Right kidney (tissue), 9 donors: ENCODE results near the gene FAM168A.
A peak's percentile ranks its signal among the peaks of the same experiment; 100 is the strongest.

Experiments used
- DNase-seq: peaks from one replicate; pipeline ENCODE4 v3.0.0-alpha.2; 2016
- long read RNA-seq, 8 donors: transcript quantifications; one replicate each; lab custom pipeline, GENCODE V29; 2026

FAM168A gene, protein sequence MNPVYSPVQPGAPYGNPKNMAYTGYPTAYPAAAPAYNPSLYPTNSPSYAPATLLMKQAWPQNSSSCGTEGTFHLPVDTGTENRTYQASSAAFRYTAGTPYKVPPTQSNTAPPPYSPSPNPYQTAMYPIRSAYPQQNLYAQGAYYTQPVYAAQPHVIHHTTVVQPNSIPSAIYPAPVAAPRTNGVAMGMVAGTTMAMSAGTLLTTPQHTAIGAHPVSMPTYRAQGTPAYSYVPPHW
- long read RNA-seq, donor 1, partial matches to known transcripts, result 10 of 12 reads
- long read RNA-seq, donor 1, other reads (novel, unspliced or antisense), result 0 of 12 reads
- long read RNA-seq, donor 2, partial matches to known transcripts, result 0 of 1 reads
- long read RNA-seq, donor 2, other reads (novel, unspliced or antisense), result 0 of 1 reads
- long read RNA-seq, donor 3, partial matches to known transcripts, result 0 of 3 reads
- long read RNA-seq, donor 3, other reads (novel, unspliced or antisense), result 0 of 3 reads
- long read RNA-seq, donor 4, partial matches to known transcripts, result 10 of 13 reads
- long read RNA-seq, donor 4, other reads (novel, unspliced or antisense), result 0 of 13 reads
- long read RNA-seq, donor 5, partial matches to known transcripts, result 0 of 2 reads
- long read RNA-seq, donor 5, other reads (novel, unspliced or antisense), result 0 of 2 reads
- long read RNA-seq, donor 6, partial matches to known transcripts, result 7 of 8 reads
- long read RNA-seq, donor 6, other reads (novel, unspliced or antisense), result 0 of 8 reads
- long read RNA-seq, donor 7, transcript FAM168A-202 (8 exons, 1,767 nt), result major isoform, 8 of 38 reads
- long read RNA-seq, donor 7, partial matches to known transcripts, result 29 of 38 reads
- long read RNA-seq, donor 7, other reads (novel, unspliced or antisense), result 0 of 38 reads
- long read RNA-seq, donor 8, partial matches to known transcripts, result 0 of 3 reads
- long read RNA-seq, donor 8, other reads (novel, unspliced or antisense), result 0 of 3 reads

DNA sequence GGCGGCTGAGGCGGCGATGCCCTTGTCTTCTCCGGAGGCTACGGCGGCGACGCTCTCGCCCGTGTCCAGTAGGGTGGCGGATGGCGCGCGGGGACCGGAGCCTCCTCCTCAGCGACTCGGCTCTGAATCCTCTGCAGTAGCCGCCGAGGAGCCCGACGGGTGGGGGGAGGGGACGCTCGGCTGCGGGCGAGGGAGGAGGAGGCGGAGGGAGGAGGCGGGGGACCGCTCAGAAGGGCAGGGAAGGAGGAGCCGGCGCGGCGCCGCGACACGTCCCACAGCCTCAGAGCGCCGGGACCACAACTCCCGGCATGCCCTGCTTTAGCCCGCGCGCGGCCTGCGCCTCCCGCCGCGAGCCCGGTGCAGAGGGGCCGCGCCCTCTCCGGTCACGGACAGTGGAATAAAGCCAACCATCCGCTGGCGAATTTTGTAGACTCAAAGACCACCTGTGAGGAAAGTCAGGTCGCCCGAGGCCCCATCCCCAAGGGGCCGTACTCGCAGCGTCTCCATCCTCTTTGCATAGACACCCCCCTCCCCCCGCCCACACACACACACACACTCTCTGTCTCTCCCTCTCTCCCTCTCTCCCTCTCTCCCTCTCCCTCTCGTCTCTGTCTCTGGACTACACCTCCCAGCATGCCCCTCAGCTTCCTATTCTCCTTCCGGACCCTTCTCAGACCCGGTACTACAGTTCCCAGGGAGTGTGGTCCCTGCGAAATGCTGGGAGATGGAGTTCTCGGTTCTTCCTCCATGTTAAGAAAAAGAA, at the start of gene FAM168A:
Gene FAM168A, minus strand, starts transcription at position 157 of the 763 bp plus-strand sequence. CDS start 129,638 bp downstream, outside the sequence.
- DNase-seq, result peak; percentile 100

DNA sequence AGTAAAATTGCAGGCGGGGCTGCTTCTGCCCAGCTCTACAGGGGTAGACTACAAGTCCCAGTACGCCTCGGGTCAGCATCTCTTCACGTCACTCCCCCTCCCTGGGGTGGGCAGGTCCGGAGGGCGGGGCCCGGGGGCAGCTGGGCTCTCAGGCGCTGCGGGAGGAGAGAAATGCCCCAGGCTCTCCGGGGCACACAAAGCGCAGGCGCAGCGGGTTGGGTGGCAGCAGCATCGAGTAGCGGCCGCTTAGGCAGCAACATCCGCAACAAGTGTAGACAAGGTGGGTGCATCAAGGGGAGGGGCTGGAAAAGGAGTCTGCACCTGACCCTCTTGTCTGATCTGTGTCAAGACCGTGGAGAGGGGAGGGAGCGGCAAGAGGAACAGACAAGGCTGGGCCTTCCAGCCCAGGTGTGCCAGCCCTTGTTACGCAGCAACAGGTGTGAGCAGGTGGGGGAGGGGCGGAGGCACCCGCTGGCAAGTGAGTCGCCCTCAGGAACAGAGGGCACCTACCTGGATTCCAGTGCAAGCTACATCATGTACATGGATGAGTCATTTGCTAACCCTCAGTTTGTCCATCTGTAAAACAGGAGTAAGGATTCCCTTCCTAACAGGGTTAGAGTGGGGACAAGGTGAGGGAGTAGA, 49.7 kb upstream of the FAM168A start:
- peak; percentile 68 for DNase-seq

DNA sequence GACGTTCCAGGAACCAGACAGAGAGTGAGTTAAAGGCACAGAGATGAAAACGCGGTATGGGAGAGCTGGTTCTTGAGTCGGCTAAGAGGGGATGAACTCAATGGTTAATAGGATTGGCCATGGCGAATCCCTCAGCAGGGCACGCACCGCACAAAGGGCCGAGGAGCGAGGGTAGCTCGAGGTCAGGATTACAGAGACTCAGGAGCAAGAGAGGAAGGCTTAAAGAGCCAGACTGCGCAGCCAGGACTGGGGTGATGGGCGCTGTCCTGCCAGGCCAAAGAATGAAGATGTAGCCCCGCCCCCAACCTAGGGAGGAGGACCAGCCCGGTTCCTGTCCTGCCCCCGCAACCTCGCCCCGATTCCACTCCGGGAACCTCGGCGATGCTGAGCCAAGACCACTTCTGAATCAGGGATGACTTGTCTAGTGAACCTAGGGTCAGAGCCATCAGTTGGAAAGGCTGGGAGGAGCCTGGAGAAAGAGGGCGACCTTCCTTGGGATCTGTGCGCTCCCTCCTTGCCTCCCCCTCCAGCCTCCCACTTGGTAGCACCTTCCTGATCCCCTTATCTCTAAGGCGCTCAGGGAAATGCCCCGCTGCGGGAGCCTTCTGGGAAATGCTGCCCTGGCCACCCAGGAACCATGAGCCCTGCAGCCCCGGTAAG, 48.2 kb upstream of the FAM168A start, which contains the start of gene PLEKHB1:
Gene PLEKHB1, plus strand, starts transcription at position 610 of the 660 bp plus-strand sequence. Its CDS starts 28 bp downstream, at position 638.
- peak; percentile 41 for DNase-seq

DNA sequence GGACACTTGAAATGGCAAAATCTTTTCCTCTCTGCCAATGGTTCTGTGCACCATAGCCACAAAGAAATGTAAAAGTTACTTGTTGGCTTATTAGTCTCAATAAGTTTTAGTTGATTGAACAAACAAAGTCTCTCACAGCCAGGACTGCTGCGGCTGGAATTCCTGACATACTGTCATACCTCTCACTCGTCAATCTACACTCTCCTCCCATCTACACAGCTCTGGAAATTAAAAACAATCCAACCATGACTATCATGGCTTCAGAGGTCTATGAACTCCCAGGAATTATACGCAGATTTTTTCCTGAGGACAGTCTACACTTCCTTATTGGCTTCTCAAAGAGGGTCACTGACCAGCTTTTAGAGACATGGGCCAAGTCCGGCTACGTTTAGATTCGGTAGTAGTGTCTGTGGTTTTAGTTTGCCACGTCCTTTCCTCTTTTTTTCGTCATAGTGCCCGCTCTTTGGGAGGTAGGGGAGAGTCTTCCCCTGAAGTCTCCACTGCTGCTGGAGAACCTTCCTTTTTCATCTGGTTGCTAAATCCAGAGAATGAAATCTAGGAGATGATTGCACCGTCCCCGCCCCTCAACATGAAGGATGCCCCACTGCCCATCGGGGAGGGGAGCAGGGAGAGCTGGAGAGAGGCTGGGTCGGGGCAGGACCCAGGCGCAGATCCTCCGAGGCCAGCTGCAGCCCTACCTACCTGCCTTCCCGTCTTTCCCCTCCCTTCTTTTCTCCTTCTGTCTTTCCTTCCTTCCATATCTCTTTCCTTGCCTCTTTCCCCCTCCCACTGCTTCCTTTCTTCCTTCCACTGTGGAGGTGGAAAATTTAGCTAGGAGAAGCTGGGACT, 47.4 kb upstream of the FAM168A start:
- no peak for DNase-seq

DNA sequence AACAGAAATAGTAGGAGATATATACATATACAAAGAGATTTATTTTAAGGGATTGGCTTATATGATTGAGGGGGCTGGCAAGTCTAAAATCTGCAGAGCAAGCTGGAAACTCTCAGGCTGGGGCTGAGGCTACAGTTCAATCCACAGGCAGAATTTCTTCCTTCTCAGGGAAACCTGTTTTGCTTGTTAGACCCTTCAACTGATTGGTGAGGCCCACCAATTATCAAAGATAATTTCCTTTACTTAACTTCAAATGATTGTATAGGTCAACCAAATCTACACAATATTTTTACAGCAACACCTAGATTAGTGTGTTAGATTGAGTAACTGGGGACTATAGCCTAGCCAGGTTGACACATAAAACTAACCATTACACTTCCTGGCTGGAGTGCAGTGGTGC, 43.8 kb upstream of the FAM168A start:
- DNase-seq, result no peak

DNA sequence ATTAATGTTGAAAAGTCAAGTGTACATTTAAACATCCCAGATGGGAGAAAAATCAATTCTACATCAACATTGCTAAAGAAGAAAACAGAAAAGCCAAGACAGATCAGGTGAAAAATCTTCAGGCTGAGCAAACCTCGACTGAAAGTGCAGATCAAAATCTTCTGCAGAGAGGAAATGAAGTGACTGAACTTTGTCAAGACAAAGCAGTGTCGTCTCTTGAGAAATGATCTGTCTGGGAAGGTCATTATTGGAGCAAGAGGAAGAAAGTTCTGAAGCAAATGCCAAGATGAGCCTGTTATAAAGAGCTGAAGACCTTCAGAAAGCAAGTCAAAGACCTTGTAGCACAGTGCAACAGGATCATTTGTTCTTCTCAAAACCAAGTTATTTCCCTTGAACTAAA, 42.7 kb upstream of the FAM168A start:
- DNase-seq, result no peak

DNA sequence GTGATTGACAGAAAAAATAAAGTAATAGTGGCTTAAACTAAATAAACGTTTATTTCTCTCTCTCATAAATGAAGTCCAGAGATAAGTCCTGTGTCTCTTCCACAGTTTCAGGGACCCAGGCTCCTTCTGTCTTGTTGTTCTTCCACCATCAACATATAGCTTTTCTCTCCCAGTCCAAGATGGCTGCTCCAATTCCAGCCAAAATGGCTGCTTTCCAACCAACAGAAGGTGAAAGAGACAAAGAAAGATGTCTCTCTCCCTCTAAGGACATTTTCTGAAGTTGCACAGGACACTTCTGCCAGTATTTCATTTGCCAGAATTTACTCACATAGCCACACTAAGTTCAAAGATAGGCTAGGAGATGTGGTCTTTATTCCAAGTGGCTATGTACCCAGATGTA, 39.1 kb upstream of the FAM168A start:
- no peak for DNase-seq

DNA sequence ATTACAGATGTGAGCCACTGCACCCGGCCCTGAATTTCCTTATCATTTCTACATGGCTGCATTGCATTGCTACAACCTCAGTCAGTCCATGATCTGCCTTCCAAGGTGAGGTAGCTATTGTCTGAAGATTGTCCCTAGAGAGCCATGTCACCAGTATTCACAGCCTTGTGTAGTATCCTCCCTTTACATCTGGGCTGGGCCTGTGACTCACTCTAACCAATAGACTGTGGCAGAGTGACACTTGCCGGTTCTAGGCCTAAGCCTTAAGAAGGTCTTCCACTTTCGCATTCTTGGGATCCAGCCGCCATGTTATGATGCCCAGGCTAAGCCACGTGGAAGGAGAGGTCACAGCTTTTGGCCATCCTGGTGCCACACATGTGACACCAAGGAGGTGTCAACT, 38.3 kb upstream of the FAM168A start:
- DNase-seq, result no peak

DNA sequence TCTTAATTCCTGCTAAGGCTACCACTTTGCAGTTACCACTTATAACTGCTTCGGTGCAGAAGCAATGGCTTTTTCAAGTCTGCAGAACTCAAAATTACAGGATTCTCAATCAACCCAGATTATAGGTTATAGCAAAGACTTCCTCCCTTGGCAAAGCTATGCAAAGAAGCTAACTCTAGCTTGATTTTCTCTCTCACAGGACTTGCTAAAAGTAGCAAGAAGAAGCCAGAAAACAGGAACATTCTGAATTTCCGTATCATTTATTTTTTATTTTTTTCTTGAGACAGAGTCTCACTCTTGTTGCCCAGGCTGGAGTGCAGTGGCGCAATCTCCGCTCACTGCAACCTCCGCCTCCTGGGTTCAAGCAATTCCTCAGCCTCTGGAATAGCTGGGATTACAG, 37.8 kb upstream of the FAM168A start:
- DNase-seq, result no peak

DNA sequence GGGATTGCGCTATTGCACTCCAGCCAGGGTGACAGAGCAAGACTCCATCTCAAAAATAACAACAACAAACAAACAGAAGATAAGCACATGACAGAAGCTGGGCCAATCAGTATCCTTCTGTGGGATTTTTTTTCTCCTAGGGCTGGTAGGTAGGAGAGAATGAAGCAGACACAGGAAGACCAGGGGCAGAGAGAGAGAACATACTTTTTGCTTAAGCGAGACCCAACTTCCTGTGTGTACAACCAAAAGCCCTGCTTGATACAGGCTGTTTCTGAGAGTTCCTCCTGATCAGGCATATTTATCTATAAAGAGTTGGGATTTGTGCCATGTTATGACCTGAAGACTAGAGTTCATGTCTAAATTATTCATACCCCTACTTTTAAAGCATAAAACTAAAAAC, 36.1 kb upstream of the FAM168A start:
- DNase-seq, result no peak

DNA sequence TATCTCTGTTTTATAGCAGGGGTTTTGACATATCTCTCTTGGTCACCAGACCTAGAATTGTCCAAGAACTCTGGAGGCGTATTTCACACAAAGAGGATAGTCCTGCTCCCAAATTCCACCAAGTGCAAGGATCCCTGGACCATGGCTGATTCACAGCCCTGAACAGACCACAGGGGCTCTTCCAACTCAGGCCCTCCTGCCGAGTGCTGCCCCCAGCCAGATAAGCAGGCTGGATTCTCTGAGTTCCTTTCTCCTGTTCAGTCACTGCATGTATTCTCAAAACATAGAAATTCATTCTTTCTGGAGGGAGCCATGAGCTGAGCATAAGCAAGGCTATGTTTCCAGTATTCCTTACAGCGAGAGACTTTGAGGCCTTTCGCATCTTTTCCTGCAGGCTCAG, 35.1 kb upstream of the FAM168A start:
- DNase-seq, result no peak

DNA sequence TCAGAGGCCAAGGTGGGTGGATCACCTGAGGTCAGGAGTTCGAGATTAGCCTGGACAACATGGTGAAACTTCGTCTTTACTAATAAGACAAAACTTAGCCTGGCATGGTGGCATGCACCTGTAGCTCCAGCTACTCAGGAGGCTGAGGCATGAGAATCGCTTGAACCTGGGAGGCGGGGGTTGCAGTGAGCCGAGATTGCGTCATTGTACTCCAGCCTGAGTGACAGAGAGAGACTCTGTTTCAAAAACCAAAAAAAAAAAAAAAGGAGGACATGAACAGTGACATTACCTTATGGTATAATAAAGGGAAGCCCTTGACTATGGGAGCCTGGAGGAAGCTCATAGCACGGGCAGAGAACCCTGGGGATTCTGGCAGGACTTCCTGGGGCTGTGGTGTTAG, 32.0 kb upstream of the FAM168A start:
- DNase-seq, result no peak

DNA sequence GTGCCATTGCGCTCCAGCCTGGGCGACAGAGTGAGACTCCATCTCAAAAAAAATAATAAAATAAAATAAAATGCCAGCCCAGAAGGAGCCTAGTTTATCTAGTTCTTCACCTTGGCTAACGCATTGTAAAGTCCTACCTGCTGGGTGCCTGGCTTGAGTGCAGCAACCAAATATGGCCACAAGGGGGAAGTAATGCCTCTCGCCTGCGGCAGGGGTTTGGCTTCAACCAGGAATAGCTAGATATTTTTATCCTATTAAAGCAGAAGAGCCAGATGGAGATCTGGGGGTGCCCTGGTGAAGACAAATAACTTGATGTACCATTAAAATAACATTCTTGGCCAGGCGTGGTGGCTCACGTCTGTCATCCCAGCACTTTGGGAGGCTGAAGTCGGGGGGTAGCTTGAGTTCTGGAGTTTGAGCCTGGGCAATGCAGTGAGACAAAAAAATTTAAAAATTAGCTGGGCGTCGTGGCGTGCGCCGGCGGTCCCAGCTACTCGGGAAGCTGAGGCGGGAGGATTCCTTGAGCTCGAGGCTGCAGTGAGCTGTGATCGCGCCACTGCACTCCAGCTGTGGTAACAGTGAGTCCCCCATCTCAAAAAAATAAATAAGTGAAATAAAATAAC, 27.9 kb upstream of the FAM168A start:
- peak; percentile 52 for DNase-seq

DNA sequence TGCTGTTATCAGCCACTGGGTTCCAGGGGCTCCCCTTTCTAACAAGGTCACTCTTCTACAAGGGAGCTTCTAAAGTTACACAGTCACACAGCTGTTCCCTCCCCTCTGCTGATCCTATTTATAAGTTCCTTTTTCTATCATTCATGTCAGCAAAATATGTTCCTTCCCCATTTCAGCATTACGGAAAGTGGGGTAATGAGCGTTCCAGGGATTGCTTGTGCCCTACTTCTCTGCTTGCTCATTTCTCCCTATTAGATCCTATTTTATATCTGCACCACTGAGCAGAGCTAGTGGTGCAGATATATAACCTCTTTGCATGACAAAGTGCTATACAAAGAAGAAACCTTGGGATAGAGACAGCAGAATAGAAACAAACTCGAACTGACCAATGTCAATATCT, 25.8 kb upstream of the FAM168A start:
- DNase-seq, result no peak

DNA sequence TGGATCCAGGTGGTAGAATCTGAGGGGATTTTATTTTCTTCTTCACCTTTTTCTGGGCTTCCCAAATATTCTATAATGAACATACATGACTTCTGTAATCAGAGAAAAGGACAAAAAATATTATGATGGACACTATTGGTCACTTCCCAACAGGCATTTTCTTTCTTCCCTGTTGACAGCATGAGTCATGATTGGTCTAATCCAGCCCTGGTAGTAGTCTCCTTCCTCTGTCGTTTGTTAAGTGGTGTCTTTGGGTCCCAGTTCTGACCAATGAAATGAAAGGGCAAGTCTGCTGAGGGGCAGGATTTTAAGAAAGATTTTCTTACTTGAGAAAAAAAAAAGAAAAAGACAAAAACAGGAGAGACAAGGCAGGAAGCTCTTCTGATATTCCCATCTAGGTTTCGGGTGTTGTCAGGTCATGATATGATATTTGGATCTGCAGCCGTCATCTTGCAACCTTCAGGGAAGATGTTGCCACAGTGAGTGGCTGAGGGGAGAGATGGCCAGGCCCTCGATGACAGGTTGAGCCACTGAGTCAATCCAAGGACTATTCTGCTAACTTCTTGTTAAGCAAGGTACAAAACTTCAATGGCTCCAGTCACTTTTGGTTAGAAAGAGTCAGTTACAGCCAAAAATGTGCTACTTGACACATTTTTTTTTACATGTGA, 25.1 kb upstream of the FAM168A start:
- no peak for DNase-seq

DNA sequence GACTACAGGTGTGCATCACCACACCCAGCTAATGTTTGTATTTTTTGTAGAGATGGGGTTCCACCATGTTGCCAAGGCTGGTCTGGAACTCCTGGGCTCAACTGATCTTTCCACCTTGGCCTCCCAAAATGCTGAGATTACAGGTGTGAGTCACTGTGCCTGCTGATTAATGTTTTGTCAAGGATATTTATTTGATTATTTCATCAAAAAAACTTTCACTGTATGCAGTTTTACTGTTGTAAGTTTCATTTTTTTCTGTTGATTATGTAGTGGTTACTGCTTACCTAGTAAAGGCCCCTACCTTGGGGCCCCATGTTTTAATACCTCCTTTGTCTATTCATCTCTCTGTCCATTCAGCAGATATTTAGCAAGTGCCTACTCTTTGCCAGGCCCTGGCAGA, 16.7 kb upstream of the FAM168A start:
- no peak for DNase-seq

DNA sequence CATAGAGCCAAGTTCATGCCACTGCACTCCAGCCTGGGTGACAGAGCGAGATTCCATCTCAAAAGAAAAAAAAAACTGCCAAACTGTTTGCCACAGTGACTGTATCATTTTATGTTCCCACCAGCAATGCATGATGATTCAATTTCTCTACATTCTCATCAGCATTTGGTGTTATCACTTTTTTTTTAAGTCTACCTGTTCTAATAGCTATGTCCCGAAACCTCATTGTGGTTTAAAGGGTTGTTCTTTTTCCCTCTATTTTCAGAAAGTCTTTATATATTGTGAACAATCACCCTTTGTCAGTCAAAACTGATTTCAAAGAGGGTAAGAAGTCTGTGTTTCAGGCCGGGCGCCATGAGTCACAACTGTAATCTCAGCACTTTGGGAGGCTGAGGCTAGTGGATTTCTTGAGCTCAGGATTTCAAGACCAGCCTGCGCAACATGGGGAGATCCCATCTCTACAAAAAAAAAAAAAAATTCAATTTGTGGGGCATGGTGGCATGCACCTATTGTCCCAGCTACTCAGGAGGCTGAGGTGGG, 14.8 kb upstream of the FAM168A start:
- no peak for DNase-seq

DNA sequence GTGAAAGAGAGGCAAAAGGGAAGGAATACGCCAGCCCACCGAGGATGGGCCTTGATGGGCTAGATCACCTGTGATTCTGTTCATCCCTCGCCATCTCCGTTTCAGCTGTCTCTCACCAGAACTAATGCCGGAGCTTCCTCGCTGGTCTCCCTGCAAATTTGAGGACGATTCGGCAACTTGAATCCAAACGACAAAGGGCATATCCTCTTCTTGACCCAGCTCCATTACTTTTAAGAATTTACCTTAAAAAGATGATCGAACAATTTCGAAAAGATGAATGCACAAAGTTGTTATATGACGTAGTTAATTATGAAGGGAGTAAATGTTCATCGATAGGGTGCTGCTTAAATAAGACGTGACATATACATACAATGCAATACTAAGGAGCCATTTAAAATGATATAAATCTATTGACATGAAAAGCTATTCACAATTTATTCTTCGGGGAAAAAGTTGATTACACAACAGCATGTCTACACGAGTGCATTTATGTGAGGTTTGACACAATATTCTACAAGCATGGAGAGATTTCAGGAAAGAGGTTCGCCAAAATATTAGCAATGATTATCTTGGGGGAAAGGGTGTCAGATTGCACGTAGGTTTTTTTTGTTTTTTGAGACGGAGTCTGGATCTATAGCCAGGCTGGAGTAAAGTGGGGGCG, 937 bp upstream of the FAM168A start:
- no peak for DNase-seq
